Inflammatory macrophage treated with lipopolysaccharide for 1 hour (primary cell): ENCODE data around the gene CCL26.
"Not testable (repeated sequence)": the region's sequence is repeated elsewhere in the genome, so short reads cannot be mapped to it uniquely, and the experiment has no call there.

Source experiments
- DNase-seq, 2 donors: peaks; one replicate each; pipeline ENCODE4 v3.0.0-alpha.2; 2020 to 2022

CCL26 gene

DNA sequence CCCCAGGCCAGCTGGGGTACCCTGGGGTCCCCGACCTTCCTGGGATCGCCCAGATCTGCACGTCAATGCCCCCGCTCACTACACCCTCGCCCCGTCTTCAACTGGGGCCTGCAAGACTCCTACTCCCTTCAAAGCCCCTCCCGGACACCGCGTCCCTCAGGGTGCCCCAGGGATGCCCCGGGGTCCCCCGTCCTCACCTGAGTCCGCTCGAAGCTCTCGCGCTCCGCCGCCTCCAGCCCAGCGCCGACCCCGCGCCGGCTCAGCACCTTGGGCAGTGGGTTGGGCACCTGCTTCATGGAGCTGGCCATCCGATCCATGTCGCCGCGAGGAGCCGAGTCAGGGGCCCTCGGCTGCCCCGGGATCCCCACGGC lies 33.4 kb downstream of the CCL26 start, which contains the start of gene HIP1:
Gene HIP1 (minus strand): TSS at position 338 of the 371 bp plus-strand sequence. CDS start 21 bp downstream, at position 317.
- DNase-seq, result no peak

DNA sequence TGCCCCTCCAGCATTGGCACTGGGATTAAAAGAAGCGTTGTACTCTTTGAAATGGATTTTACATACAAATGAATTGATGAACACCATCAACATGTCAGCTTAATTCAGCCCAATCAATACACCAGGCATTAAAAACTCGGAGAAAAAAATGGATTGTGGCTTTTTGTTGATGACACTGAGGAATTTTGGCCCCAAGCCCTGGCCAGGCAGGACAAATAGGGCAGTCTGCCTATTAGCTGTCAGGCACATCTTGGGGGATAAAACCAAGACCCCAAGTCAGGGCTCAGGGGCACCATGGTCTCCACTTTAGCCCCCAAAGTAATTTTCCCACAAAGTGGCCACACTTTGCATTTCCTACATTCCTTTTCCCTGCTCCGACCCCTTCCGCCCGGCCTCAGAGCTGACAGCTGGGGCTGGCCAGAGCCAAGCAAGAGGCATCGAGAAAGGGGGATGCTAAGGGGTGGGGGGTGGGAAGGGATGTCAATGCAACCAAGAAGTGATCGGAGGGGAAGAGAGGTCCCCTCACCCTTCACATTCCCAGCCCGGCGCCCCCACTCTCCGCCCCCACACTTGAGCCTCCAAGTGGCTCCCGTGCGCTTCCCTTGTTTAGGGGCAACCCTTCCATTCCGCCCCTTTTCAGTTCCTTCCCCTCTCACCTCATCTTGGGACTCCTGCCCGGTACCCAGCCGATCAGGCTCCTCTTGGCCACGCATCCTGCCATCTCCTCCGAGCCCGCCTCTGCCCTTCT lies 34.0 kb downstream of the CCL26 start:
- DNase-seq, result no peak

DNA sequence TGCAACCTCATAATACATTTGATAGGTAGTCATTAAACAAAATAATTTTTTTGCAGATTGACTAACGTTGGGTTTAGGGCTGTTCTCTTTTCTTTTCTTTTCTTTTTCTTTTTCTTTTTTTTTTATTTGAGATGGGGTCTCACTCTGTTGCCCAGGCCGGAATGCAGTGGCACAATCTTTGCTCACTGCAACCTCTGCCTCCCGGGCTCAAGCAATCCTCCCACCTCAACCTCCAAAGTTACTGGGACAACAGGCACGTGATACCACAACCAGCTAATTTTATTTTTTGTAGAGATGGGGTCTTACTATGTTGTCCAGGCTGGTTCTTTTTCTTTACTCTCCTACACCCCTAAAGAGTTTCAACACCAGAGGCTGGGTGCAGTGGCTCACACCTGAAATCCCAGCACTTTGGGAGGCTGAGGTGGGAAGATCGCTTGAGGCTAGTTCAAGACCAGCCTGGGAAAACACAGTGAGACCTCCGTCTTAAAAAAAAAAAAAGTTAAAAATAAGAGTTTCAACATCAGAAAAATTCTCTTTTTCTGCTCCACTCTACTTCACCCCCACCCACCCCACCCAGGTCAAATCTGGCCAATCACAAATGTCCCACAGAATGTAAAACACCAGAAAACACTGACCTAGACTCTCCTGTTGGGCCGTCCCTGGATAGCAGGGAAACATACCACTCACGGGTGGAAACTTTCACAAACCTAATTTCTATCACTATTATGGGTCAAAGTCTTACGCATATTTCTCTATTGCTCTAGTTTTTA lies 36.2 kb downstream of the CCL26 start:
- DNase-seq, result no peak

DNA sequence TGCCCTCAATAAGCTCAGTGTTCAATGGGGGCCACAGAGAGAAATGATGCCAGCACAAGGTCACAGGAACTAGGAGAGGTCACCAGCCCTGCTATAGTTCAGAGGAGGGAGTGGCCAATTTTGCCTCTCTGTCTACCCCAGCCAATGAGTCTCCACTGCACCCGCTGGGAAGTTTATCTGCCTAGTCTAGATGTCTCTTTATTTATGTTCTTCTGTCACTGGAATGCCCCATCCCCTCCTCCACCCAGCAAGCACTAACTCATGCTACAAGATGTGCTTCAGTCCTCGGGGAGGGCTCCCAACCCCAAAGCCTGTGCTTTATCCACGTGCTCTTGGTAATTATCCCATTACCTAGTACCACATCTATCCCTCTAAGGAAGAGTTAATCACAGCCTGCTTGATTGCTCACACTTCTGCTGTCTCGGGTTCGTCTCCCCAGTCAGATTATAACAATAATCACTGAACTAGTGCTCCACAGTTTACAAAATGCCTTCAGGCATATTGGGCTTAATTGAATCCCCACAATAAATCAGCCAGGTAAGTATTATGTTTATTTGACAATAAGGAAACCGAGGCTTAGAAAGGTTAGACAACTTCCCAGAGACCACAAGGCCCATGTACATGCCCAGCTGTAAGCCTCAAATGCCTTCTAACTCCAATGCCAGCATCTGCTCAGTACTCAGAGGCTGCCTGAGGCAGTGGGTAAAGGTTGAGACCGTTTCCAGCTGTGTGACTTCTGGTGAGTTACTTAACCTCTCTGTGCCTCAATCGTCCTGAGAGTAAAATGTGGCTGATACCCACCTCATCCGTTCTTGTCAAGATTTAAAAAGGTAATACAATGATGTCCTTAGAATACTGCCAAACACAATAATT lies 37.2 kb downstream of the CCL26 start:
- DNase-seq, result no peak

DNA sequence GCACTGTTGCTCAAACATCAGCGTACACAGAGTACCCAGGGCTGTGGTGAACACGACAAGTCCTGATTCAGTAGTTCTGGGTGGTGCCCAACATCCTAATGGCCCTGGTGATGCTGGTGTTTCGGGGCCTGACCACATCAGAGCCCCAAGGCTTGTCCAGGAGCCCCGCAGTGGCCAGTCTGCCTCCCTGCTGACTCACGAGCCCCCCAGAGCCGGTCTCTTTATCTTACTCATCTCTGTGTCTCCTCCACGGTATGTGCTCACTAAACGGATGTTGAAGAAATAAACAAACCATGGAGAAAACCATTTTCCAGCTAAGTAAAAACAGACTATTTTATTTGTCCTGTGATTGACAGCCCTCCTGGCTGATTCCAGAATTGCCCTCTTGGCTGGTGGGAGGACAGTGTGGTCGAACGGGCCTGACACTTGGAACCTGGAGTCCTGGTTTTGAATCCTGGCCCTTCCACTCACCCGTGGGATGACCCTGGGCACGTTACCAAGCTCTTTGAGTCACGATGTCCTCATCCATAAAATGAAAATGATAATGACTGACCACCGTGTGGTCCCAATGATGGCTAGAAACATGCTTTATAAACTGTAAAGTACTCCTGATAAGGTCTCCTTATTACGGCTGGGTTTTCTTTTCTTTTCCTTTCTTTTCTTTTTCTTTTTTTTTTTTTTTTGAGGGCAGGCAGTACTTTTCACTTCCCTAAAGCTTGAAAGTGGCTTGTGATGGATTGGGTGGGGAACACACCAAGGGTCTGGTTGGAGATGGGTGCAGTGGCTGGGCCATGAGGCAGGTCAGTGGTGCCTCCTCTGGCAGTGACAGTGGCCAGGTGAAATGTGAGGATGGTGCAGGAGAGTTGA lies 39.0 kb downstream of the CCL26 start:
- no peak for DNase-seq

DNA sequence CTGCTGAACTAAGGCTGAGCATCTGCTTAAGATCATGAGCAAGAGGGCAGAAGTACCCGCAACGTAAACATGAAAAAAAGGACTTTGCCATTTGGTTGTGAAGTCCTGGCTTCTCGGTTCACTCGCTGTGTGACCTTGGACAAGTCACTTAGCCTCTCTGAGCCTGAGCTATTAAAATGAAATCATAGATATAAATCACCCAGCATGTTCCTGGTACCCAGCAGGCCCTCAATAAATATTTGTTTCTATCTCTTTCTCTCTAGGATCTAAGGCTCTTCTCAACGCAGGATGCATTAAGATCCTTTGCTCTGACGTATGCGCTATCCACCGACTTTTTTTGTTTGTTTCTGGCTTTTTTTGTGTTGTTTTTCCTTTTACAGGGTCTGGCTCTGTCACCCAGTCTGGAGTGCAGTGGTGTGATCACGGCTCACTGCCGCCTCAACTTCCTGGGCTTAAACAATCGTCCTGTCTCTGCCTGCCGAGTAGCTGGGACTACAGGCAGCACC lies 39.9 kb downstream of the CCL26 start:
- DNase-seq, result no peak

DNA sequence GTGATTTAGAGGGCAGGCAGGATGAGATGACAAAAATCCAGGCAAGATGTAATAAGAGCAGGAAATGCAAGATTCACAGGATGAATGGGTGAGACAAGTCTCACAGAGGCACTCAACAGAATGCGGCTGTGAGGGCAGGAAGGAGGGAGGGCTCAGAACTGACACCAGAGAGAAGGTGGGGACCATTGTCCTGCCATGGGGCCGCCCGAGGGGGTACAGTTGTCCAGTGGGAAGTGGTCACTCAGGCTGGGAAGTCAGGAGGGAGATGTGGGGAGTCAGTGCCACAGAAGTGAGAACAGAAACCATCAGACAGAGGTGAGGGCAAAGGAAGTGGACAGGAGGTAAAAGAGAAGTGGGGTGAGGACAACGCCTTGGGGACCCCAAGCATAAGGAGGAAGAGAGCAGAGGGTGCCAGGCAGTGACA lies 42.1 kb downstream of the CCL26 start:
- no peak for DNase-seq

DNA sequence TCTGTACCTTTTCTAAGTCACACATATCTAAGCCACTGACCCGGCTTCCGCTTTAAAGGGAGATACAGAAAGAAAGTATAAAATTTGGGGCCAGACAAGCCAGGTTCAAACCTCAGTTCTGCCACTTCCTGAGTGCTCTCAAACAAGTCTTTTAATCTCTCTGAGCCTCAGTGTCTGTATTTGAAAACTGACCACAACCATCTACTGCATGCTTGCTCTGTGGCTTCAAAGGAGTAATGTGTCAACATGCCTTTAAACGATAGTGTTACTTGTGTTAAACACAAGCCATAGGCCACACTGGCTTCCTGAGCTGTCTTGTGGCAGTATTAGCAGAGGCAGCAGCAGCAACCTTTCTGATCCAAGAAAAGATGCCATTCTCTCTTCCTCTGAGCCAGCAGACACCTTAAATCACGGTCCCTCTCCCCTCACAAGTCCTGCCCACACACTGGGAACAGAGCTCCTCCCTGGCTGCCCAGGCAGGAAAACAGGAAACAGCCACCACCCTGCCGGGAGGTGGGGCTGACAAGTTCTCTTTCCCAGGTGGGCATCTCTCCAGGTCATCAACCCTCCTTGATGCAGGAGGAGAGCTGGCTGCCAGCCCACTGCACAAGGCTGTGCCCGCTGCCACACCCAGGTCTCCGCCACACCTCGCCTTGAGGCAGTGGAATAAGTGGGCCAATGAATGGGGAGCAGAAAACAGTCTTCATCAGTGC lies 44.0 kb downstream of the CCL26 start:
- no peak for DNase-seq

DNA sequence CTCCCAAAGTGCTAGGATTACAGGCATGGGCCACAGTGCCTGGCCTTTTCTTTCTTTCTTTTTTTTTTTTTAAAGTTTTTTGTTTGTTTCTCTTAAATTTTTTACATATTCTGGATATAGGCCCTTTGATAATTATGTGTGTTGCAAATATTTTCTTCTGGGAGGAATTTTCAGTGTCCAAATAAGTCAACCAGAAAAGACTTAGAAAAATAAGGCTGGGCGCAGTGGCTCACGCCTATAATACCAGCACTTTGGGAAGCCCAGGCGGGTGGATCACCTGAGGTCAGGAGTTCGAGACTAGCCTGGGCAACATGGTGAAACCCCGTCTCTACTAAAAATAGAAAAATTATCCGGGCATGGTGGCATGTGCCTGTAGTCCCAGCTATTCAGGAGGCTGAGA lies 44.7 kb downstream of the CCL26 start:
- DNase-seq, result not testable (repeated sequence)

DNA sequence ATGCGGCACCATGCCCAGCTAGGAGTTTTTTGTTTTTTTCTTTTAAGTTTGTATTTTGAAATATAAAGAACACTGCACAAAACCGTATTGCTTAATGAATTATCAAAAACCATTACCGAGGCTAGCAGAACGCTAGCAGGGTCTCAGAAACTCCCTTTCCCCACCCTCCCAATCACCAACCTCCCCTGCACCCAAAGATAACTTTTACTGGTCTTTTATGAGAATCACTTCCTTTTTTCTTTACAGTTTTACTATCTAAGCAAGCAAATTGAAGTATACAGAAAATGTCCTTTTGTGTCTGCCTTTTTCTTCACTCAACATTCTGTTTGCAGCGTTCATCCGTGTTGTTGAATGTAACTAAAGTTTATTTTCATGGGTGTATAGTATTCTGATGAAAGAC lies 46.7 kb downstream of the CCL26 start:
- no peak for DNase-seq

DNA sequence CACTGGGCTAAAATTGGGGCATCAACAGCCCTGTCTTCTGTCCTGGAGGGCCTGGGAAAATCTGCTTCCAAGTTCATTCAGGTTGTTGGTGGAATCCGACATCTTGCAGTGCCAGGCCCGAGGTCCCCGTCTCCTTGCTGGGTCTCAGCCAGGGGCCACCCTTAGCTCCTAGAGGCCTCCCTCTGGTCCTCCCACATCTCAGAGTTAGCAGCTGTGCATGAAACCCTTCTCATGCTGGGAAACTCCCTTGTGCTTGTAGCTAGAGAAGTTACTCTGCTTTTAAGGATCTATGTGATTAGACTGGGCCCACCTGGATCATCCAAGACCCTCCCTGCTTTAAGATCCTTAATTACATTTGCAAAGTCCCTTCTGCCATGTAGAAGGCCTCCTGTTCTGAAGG lies 48.6 kb downstream of the CCL26 start:
- DNase-seq, result no peak

DNA sequence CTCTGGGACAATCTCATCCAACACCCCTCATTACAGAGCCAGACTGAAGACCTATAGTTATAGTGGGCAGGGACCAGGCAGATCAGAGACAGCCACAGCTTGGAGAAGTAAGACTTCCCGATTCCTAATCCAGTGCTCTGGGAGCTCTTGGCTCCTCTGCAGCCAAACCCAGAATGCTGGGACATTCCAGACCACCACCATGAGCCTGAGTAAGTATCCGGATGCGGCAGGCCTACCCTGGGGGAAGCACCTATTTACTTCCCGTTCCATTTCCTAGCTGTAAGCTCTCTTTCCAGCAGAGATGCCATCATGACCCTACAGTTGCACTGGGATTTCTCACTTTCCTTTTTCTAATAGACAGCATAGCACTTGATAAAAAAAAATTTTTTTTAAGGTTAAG lies 49.6 kb downstream of the CCL26 start:
- no peak for DNase-seq

DNA sequence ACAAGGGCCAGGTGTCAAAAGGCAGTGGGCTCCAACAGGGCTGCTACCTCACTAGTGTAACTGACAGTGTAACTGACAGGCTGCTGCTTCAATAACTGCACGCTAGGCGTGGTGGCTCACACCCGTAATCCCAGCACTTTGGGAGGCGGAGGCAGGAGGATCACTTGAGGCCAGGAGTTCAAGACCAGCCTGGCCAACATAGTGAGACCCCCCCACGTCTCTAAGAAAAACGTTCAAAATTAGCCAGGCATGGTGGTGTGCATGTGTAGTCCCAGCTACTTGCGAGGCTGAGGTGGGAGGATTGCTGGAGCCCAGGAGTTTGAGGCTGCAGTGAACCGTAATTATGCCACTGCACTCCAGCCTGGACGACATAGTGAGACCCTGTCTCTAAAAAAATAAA lies 50.1 kb downstream of the CCL26 start:
- not testable (repeated sequence) for DNase-seq

DNA sequence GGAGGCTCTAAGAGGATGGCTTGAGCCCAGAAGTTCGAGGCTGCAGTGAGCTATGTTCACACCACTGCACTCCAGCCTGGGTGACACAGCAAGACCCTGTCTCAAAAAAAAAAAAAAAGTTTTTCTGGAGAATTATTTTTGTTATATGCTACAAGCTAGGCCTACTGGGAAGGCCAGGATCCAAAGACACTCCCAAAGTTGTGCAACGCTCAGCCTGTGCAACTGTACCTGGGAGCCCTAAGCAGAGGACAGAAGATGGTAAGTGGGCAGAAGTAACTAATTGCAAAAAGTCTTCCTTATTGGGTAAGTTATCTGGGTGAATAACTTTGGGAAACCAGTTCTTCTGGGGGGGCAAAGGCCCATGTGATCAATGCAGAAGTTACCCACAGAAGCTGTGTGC lies 50.6 kb downstream of the CCL26 start:
- no peak for DNase-seq

DNA sequence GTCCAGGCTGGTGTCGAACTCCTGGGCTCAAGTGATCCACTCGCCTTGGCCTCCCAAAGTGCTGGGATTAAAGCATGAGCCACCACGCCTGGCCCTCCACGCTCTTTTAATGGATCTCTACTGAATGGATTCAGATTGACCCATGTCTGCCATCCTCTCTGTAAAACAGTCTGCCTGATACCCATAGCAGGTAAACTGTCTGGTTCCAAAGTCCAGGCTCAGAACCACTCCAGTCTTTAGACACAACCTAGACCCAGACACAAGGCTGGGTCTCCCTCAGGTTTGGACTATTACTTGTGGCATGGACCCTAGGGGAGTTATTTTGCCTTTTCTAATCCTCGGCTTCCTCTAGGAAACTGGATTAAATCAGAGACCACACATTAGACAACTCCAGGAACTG lies 52.4 kb downstream of the CCL26 start:
- DNase-seq, result no peak
